HPDE6-E6E7 (cell line): ENCODE results near the gene ICAM5.
"Not testable (repeated sequence)": the region's sequence is repeated elsewhere in the genome, so short reads cannot be mapped to it uniquely, and the experiment has no call there.

Source experiments
- DNase-seq: peaks from one replicate; pipeline ENCODE4 v3.0.0; 2011; ENCODE audit warnings: missing footprints; ENCODE audit errors: extremely low spot score

Gene ICAM5

DNA sequence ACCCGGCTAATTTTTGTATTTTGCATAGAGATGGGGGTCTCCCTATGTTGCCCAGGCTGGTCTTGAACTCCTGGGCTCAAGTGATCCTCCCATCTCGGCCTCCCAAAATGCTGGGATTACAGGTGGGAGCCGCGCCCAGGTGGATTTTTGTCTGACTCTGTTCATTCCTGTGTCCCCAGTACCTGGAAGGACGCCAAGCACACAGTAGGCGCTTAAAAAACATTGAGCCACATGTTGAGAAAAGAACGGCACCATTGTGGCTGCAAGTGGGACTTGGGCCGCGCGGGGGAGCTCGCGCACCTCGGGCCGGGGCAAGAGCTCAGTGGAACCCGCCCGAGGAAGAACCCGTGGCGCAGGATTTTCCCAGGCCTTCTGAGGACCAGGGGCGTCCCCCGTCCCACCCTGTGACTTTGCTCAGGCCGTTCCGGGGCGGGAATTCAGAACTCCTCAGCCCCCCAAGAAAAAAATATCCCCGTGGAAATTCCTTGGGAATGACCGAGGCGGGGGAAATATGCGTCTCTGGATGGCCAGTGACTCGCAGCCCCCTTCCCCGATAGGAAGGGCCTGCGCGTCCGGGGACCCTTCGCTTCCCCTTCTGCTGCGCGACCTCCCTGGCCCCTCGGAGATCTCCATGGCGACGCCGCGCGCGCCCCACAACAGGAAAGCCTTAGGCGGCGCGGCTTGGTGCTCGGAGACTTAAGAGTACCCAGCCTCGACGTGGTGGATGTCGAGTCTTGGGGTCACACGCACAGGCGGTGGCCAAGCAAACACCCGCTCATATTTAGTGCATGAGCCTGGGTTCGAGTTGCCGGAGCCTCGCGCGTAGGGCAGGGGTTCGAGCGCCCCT, 20.2 kb upstream of the ICAM5 start:
- DNase-seq = no peak

DNA sequence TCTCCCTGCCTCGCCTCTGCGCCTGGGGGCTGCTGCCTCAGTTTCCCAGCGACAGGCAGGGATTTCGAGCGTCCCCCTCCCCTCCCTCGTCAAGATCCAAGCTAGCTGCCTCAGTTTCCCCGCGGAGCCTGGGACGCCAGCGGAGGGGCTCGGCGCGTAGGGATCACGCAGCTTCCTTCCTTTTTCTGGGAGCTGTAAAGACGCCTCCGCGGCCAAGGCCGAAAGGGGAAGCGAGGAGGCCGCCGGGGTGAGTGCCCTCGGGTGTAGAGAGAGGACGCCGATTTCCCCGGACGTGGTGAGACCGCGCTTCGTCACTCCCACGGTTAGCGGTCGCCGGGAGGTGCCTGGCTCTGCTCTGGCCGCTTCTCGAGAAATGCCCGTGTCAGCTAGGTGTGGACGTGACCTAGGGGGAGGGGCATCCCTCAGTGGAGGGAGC, 19.6 kb upstream of the ICAM5 start:
- DNase-seq = no peak

DNA sequence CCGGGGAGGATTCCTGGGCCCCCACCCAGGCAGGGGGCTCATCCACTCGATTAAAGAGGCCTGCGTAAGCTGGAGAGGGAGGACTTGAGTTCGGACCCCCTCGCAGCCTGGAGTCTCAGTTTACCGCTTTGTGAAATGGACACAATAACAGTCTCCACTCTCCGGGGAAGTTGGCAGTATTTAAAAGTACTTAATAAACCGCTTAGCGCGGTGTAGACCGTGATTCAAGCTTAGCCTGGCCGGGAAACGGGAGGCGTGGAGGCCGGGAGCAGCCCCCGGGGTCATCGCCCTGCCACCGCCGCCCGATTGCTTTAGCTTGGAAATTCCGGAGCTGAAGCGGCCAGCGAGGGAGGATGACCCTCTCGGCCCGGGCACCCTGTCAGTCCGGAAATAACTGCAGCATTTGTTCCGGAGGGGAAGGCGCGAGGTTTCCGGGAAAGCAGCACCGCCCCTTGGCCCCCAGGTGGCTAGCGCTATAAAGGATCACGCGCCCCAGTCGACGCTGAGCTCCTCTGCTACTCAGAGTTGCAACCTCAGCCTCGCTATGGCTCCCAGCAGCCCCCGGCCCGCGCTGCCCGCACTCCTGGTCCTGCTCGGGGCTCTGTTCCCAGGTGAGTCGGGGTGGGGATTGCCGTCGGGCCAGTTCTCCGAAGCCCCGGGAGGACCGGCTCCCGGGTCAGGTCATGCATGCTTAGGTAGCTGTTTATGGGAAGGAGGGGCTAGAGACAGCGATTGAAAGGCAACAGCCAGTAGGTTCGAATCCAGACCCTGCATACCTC, 18.9 kb upstream of the ICAM5 start, which contains the start of gene ICAM1:
Gene ICAM1, plus strand, starts transcription at position 505 of the 779 bp plus-strand sequence. Its CDS starts 40 bp downstream, at position 545.
- DNase-seq = no peak

DNA sequence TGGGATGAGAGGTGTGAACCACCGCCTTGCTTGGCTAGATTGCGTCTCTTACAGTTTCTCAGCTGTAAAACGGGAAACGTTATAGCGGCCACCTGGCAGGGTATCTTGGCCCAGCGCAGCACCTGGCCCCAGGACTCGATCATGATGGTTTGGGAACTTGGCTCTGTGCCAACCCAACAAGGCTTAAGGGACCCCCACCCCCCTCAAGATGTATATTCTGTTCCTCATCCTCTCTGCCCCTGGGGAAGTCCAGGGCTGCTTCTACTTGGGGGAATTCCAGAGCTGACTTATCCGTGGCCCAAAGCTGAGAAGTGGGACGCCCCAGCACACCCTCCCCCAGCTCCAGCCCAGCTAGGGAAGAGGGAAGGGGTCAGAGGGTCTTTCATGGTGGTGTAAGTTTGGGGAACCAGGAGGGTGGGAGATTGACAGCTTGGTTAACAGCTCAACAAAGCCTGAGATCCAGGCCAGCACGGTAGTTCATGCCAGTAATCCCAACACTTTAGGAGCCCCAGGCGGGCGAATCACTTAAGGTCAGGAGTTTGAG, 18.1 kb upstream of the ICAM5 start:
- DNase-seq = no peak

DNA sequence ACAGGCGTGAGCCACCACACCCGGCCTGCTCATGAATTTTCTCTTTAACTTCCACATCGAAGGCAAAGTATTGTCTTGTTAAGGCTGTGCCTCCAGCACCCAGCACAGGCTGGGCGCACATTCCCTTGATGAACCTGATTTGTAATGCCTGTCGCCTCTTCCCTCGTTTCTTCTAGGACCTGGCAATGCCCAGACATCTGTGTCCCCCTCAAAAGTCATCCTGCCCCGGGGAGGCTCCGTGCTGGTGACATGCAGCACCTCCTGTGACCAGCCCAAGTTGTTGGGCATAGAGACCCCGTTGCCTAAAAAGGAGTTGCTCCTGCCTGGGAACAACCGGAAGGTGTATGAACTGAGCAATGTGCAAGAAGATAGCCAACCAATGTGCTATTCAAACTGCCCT, 15.2 kb upstream of the ICAM5 start:
- DNase-seq = no peak

DNA sequence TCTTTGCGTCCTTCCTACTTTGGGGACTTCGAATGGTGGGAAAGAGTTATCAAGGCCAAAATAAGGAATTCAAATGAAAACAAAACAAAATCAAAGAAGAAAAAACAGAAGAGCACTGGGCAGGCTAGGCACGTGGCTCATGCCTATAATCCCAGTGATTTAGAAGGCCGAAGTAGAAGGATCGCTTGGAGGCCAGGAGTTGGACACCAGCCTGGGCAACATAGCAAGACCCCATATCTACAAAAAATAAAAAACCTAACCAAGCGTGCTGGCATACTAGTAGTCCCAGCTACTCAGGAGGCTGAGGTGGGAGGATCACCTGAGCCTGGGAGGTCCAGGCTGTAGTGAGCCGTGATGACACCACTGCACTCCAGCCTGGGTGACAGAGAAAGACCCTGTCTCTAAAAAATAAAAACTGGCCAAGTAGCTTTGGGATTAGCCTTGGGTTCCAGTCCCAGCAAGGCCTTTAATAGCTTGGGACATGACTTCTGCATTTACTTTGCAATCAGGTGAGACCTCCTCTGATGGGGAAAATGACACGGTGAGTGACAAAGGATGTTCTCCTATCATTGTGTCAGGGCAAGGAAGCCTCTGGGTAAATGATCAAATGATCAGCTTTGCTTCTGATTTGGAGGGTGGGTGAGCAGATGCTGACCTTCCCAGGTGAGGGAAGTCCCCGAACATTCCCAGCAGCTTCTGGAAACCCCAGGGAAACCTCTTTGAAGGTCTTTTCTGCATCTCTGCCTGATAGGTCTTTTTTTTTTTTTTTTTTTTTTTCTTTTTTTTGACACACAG, 11.8 kb upstream of the ICAM5 start:
- no peak for DNase-seq

DNA sequence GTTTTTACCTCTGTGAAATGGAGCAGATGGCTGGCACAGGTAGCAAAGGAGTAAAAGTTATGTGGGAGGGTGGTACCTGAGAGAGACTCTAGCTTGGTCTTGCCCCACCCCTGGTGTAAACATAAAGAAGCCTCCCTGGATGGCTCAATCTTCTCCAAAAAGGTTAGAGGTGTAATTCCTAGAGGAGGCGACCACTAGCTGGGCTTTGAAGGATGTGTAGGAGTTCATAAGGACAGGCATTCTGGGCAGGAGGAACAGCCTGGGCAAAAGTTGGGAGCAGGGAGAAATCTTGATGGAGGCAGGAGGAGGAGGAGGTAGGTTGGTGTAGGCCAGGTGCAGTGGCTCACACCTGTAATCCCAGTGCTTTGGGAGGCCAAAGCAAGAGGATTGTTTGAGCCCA, 10.8 kb upstream of the ICAM5 start:
- DNase-seq = no peak

DNA sequence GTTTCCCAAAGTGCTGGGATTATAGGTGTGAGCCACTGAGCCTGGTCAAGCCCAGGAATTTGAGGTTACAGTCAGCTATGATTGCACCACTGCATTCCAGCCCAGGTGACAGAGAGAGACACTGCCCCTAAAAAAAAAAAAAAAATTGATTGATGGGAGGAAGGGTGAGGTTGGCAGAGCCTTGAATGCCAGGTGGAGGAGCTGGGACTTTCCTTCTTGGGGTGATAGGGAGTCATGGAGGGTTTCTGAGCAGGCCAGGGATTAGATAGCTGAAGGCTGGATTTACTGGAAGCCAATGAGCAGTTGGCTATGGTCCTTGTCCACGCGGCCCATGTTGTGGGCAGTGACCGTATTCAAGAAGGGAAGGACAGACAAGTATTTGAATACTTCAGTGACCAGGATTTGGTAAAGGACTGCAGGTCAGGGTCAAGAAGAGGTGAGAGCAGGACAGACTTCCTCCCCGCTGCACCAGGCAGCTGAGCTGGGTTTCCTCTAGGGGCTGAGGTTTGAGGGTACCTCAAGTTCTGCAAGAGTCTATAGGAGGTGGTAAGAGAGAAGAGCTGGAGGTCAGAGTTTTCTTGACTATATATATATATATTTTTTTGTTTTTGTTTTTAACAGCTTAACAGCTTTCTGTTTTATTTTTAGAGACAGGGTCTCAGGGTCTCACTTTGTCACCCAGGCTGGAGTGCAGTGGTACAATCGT, 9.9 kb upstream of the ICAM5 start:
- no peak for DNase-seq

DNA sequence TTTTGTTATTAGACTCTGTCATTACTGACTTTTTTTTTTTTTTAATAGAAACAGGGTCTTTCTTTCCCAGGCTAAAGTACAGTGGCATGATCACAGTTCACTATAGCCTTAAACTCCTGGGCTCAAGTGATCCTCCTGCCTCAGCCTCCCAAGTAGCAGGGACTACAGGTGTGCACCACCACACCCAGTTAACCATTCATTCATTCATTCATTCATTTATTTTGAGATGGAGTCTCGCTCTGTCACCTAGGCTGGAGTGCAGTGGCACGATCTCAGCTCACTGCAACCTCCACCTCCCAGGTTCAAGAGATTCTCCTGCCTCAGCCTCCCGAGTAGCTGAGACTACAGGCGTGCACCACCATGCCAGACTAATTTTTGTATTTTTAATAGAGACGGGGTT, 7.7 kb upstream of the ICAM5 start:
- DNase-seq = not testable (repeated sequence)

DNA sequence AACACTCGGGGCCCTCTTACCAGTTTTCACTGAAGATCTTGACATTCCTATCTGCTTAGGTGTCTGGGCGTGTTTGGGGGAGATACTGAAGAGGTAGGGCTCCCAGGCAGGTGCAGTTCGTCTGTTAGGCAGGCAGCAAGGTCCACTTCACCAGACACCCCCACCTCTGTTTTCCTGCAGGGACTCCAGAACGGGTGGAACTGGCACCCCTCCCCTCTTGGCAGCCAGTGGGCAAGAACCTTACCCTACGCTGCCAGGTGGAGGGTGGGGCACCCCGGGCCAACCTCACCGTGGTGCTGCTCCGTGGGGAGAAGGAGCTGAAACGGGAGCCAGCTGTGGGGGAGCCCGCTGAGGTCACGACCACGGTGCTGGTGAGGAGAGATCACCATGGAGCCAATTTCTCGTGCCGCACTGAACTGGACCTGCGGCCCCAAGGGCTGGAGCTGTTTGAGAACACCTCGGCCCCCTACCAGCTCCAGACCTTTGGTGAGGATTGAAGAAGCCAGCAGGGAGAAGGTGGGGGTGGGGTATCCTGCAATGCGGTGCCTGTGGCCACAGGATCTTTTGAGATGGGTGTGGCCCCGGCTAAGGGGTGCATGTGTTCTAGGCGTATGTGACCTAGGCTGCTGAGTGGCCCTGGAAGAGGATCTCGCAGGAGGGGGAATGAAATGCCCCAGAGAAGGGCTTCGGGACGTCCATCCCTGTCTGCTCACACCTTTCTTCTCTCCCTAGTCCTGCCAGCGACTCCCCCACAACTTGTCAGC, 6.3 kb upstream of the ICAM5 start:
- no peak for DNase-seq

DNA sequence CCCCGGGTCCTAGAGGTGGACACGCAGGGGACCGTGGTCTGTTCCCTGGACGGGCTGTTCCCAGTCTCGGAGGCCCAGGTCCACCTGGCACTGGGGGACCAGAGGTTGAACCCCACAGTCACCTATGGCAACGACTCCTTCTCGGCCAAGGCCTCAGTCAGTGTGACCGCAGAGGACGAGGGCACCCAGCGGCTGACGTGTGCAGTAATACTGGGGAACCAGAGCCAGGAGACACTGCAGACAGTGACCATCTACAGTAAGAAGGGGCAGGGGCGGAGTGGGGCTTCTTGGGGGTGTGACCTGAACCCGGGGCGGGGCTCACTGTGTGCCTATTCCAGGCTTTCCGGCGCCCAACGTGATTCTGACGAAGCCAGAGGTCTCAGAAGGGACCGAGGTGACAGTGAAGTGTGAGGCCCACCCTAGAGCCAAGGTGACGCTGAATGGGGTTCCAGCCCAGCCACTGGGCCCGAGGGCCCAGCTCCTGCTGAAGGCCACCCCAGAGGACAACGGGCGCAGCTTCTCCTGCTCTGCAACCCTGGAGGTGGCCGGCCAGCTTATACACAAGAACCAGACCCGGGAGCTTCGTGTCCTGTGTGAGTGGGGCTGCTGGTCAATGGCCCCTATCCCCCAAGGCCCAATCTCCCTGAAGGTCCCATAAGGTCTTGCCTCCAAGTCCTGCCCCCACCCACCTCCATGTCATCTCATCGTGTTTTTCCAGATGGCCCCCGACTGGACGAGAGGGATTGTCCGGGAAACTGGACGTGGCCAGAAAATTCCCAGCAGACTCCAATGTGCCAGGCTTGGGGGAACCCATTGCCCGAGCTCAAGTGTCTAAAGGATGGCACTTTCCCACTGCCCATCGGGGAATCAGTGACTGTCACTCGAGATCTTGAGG, 5.4 kb upstream of the ICAM5 start:
- DNase-seq = no peak

DNA sequence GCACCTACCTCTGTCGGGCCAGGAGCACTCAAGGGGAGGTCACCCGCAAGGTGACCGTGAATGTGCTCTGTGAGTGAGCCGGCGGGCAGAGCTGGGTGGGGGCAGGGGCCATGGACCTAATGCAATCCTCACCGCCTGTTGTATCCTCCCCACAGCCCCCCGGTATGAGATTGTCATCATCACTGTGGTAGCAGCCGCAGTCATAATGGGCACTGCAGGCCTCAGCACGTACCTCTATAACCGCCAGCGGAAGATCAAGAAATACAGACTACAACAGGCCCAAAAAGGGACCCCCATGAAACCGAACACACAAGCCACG, 4.8 kb upstream of the ICAM5 start:
- DNase-seq = no peak

DNA sequence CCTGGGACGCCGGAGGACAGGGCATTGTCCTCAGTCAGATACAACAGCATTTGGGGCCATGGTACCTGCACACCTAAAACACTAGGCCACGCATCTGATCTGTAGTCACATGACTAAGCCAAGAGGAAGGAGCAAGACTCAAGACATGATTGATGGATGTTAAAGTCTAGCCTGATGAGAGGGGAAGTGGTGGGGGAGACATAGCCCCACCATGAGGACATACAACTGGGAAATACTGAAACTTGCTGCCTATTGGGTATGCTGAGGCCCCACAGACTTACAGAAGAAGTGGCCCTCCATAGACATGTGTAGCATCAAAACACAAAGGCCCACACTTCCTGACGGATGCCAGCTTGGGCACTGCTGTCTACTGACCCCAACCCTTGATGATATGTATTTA, 4.4 kb upstream of the ICAM5 start:
- no peak for DNase-seq

DNA sequence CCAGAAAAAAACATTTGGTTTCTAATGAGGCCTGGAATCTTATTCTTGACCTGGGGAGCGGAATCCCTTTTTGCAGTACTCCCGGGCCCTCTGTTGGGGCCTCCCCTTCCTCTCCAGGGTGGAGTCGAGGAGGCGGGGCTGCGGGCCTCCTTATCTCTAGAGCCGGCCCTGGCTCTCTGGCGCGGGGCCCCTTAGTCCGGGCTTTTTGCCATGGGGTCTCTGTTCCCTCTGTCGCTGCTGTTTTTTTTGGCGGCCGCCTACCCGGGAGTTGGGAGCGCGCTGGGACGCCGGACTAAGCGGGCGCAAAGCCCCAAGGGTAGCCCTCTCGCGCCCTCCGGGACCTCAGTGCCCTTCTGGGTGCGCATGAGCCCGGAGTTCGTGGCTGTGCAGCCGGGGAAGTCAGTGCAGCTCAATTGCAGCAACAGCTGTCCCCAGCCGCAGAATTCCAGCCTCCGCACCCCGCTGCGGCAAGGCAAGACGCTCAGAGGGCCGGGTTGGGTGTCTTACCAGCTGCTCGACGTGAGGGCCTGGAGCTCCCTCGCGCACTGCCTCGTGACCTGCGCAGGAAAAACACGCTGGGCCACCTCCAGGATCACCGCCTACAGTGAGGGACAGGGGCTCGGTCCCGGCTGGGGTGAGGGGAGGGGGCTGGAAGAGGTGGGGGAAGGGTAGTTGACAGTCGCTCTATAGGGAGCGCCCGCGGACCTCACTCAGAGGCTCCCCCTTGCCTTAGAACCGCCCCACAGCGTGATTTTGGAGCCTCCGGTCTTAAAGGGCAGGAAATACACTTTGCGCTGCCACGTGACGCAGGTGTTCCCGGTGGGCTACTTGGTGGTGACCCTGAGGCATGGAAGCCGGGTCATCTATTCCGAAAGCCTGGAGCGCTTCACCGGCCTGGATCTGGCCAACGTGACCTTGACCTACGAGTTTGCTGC, 2.7 kb upstream of the ICAM5 start, which contains the start of gene ICAM4:
Gene ICAM4, plus strand, starts transcription at position 153 of the 935 bp plus-strand sequence. Its CDS starts 58 bp downstream, at position 211.
- no peak for DNase-seq

DNA sequence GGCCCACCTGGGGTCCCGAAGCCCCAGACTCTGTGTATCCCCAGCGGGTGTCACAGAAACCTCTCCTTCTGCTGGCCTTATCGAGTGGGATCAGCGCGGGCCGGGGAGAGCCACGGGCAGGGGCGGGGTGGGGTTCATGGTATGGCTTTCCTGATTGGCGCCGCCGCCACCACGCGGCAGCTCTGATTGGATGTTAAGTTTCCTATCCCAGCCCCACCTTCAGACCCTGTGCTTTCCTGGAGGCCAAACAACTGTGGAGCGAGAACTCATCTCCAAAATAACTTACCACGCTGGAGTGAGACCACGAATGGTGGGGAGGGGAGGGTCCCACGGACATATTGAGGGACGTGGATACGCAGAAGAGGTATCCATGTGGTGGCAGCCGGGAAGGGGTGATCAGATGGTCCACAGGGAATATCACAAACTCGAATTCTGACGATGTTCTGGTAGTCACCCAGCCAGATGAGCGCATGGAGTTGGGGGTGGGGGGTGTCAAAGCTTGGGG, 1.0 kb upstream of the ICAM5 start:
- DNase-seq = peak; percentile 86

DNA sequence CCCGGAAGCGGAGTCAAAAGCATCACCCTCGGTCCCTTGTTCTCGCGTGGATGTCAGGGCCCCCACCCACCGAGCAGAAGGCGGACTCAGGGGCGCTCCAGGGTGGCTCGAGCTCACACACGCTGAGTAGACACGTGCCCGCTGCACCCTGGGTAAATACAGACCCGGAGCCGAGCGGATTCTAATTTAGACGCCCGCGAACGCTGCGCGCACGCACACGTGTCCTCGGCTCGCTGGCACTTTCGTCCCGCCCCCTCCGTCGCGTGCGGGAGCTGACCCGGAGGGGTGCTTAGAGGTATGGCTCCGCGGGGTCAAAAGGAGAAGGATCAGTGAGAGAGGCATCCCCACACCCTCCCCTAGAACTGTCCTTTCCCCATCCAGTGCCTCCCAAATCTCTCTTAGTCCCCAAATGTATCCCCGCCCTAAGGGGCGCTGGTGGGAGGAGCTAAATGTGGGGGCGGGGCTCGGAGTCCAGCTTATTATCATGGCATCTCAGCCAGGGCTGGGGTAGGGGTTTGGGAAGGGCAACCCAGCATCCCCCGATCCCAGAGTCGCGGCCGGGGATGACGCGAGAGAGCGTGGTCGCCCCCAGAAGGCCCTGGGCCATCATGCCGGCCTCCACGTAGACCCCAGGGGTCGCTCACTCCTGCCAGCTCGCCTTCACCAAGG, 451 bp upstream of the ICAM5 start:
- DNase-seq = peak; percentile 73

DNA sequence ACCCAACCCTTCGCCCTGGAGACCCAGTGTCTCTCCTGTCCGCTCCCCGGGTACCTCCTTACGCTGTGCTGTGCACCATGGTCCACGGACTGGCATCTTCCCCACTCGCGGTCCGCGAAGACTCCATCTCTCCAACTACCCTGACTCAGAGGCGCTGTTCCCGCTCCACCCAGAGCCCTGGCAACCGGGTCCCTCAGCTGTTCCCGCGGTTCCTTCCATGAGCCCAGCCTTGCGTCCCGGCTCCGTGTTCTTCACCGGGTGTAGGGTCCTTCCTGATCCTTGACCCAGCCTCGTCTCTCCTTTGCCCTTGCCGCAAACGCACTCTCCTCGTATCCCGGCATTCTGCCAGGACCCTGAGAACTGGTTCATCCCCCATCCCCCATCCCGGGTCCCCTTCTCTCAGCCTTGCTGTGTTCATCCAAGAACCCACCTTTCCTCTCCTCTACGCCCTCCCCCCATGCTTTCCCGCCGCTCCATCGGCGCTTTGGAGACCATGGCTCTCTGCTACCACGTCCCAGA, 664 bp downstream of the ICAM5 start:
- DNase-seq = no peak
